Uterus (tissue), 4 donors: ENCODE data around the gene EIF1AX. TPM values are rescaled to one million over a fixed set of nuclear protein-coding genes. Genes with fewer than 3 reads are reported as not detected.
"Not testable (repeated sequence)": the region's sequence is repeated elsewhere in the genome, so short reads cannot be mapped to it uniquely, and the experiment has no call there.

Experiments used
- DNase-seq, 2 donors: peaks; one replicate each; pipeline ENCODE4 v3.0.0-alpha.2; 2019 to 2020
- H3K27ac ChIP-seq, 2 donors: fragments of 200-600 bp; sonication (generic); 1 replicate in 1 of 2; 2 replicates in 1 of 2; pipeline ENCODE4 v1.5.1; 2016 to 2018
- H3K27me3 ChIP-seq, 2 donors: fragments of 200-600 bp; sonication (generic); one replicate each; pipeline ENCODE4 v1.5.1; 2018 to 2019; ENCODE audit warnings: control low read depth in 1 of 2
- H3K36me3 ChIP-seq, 2 donors: fragments of 200-600 bp; sonication (generic); one replicate each; pipeline ENCODE4 v1.5.1; 2019; ENCODE audit warnings: control low read depth in 1 of 2
- H3K4me1 ChIP-seq, 2 donors: fragments of 200-600 bp; sonication (generic); one replicate each; pipeline ENCODE4 v1.5.1; 2018 to 2019; ENCODE audit warnings: control low read depth in 1 of 2
- H3K4me3 ChIP-seq, 2 donors: fragments of 200-600 bp; sonication (generic); 1 replicate in 1 of 2; 2 replicates in 1 of 2; pipeline ENCODE4 v1.5.1; 2018 to 2019; ENCODE audit warnings: mild to moderate bottlenecking in 1 of 2
- H3K9me3 ChIP-seq, 2 donors: fragments of 200-600 bp; sonication (generic); one replicate each; pipeline ENCODE4 v1.5.1; 2019; ENCODE audit warnings: control low read depth in 1 of 2
- CTCF ChIP-seq, 4 experiments: fragments of 200-600 bp in 2 of 4; fragments of 450-650 bp in 2 of 4; sonication (generic) in 2 of 4; IDR thresholded peaks; one replicate each; pipeline ENCODE4 v1.5.1; 2016 to 2019; ENCODE audit warnings: antibody characterized with exemption in 4 of 4, mild to moderate bottlenecking in 2 of 4, moderate library complexity in 1 of 4
- POLR2A ChIP-seq, 2 donors: fragments of 450-650 bp; IDR thresholded peaks; one replicate each; pipeline ENCODE4 v1.6.1; 2016; ENCODE audit warnings: antibody characterized with exemption in 2 of 2, mild to moderate bottlenecking in 1 of 2, moderate library complexity in 1 of 2
- intact Hi-C: fragments of 100-400 bp; cut with DNase I; formaldehyde crosslinking; loops from one replicate; pipeline ENCODE4 v1.15.1; 2023; ENCODE audit warnings: low total_unique reads
- total RNA-seq, 4 donors: library from RNA; depleted of rRNA in 3 of 4; stranded (reverse); fragments of >200 nt in 3 of 4; gene quantifications; one replicate each; pipeline versions ENCODE4 v1.1.0 to v1.2.4, GENCODE V29; 2014 to 2023
- donor health status: DM: yes; HTN: yes; CAD: no.

The EIF1AX gene
- total RNA-seq, 4 donors from 2014 or later = 34.1 to 91.7 (median 80.2) TPM

- DNase-seq = no peak
- Histone ChIP-seq H3K4me1 (no peaks in the 10 kb centered on the region), H3K4me3 (no peak overlapping the region), H3K27me3 (no peaks in the 10 kb centered on the region), H3K9me3 (no peaks in the 10 kb centered on the region), H3K36me3 (peaks cover 0 to 2% of the 10 kb centered on the region in 2 donors), H3K27ac (no peak overlapping the region)
- no peak for TF ChIP-seq POLR2A (IDR thresholded peaks at IDR 0.05)
- no peak for TF ChIP-seq CTCF (IDR thresholded peaks at IDR 0.05)
- intact Hi-C loops = no loop called here
Measured at GRCh38 chrX:20128670-20129069, 13.0 kb downstream of the EIF1AX start.

GRCh38 chrX:20127440-20127839 lies 14.2 kb downstream of the EIF1AX start:
- H3K4me3 ChIP-seq, H3K4me1 ChIP-seq, intact Hi-C loops, DNase-seq, H3K36me3 ChIP-seq, H3K27ac ChIP-seq, H3K9me3 ChIP-seq, H3K27me3 ChIP-seq: not testable (repeated sequence)
- peak in 1 of 4 experiments; percentile 36 for TF ChIP-seq CTCF (IDR thresholded peaks at IDR 0.05)

- intact Hi-C loops, H3K27me3 ChIP-seq, H3K36me3 ChIP-seq, H3K27ac ChIP-seq, H3K9me3 ChIP-seq, H3K4me1 ChIP-seq, H3K4me3 ChIP-seq, DNase-seq: not testable (repeated sequence)
Measured at GRCh38 chrX:20126833-20127232, 14.8 kb downstream of the EIF1AX start.

- H3K9me3 ChIP-seq = no peaks in the 10 kb centered on the region
- no peak overlapping the region for H3K27ac ChIP-seq
- no peaks in the 10 kb centered on the region for H3K4me1 ChIP-seq
- no peak for DNase-seq
- peaks cover 0 to 2% of the 10 kb centered on the region in 2 donors for H3K36me3 ChIP-seq
- intact Hi-C loops = no loop called here
- no peak for TF ChIP-seq POLR2A (IDR thresholded peaks at IDR 0.05)
- no peak for TF ChIP-seq CTCF (IDR thresholded peaks at IDR 0.05)
- H3K27me3 ChIP-seq = no peaks in the 10 kb centered on the region
- no peak overlapping the region for H3K4me3 ChIP-seq
Measured at GRCh38 chrX:20124964-20125363, 16.7 kb downstream of the EIF1AX start.

- TF ChIP-seq POLR2A (IDR thresholded peaks at IDR 0.05) (no peak), CTCF (IDR thresholded peaks at IDR 0.05) (no peak)
- Histone ChIP-seq H3K27me3 (peaks cover 3 to 10% of the 10 kb centered on the region in 2 donors), H3K4me3 (no peak overlapping the region), H3K27ac (no peak overlapping the region), H3K9me3 (no peaks in the 10 kb centered on the region), H3K4me1 (no peaks in the 10 kb centered on the region), H3K36me3 (no peaks in the 10 kb centered on the region)
- intact Hi-C loops = no loop called here
- no peak for DNase-seq
Measured at GRCh38 chrX:20118065-20118824, 23.4 kb downstream of the EIF1AX start.
